SK-N-SH (cell line): Measurements from ENCODE around the gene GCN1. TPM values are rescaled to one million over a fixed set of nuclear protein-coding genes. Genes with fewer than 3 reads are reported as not detected.
A peak's percentile ranks its signal among the peaks of the same experiment; 100 is the strongest.

ENCODE experiments used
- CTCF ChIA-PET: fragments of 300-600, 350-600 bp; formaldehyde crosslinking; extraction: SDS; loops from one replicate; lab custom pipeline; 2021; lab: Yijun Ruan, JAX
- POLR2A ChIA-PET: fragments of 350-600 bp; sonication (Branson Sonifier 250); formaldehyde crosslinking; extraction: SDS; loops from one replicate; lab custom pipeline; 2020; ENCODE audit warnings: antibody characterized with exemption, inconsistent platforms; lab: Yijun Ruan, JAX
- DNase-seq: peaks from one replicate; pipeline ENCODE4 v3.0.0; 2012
- H2AFZ ChIP-seq: fragments of 200-600 bp; sonication (generic); 2 replicates; pipeline ENCODE4 v1.8.1; 2016; ENCODE audit warnings: antibody characterized with exemption, mild to moderate bottlenecking, low read depth
- H3F3A ChIP-seq: fragments of 200-600 bp; sonication (generic); replicated peaks from 2 replicates; pipeline ENCODE3; 2016; ENCODE audit warnings: antibody characterized with exemption, mild to moderate bottlenecking; ENCODE audit not compliant: insufficient read depth
- H3K27ac ChIP-seq, 2 experiments: fragments of 200-500 bp in 1 of 2; fragments of 200-600 bp in 1 of 2; sonication (Bioruptor generic) in 1 of 2; sonication (generic), shearing (Covaris generic) in 1 of 2; 2 replicates each; pipeline versions ENCODE4 v1.5.1 to v1.6.1; 2014 to 2016; ENCODE audit warnings: low read depth in 2 of 2, inconsistent platforms in 1 of 2, low read length in 1 of 2, mild to moderate bottlenecking in 1 of 2, mixed read lengths in 1 of 2
- H3K27me3 ChIP-seq: fragments of 200-600 bp; sonication (generic), shearing (Covaris generic); 2 replicates; pipeline ENCODE4 v1.6.1; 2016; ENCODE audit warnings: mixed run types; ENCODE audit not compliant: insufficient read depth
- H3K36me3 ChIP-seq, 2 experiments: fragments of 200-500 bp in 1 of 2; fragments of 200-600 bp in 1 of 2; sonication (Bioruptor generic) in 1 of 2; sonication (generic) in 1 of 2; replicated peaks in 1 of 2; 2 replicates each; pipeline versions ENCODE3 to v1.5.1; 2014 to 2016; ENCODE audit warnings: low read length in 1 of 2, mild to moderate bottlenecking in 1 of 2; ENCODE audit not compliant: insufficient read depth in 2 of 2, control insufficient read depth in 1 of 2
- H3K4me1 ChIP-seq, 2 experiments: fragments of 200-500 bp in 1 of 2; fragments of 200-600 bp in 1 of 2; sonication (Bioruptor generic) in 1 of 2; sonication (generic), shearing (Covaris generic) in 1 of 2; 2 replicates each; pipeline versions ENCODE4 v1.5.1 to v1.6.1; 2014 to 2016; ENCODE audit warnings: low read depth in 1 of 2, low read length in 1 of 2, mixed run types in 1 of 2; ENCODE audit not compliant: insufficient read depth in 2 of 2, control insufficient read depth in 1 of 2
- H3K4me2 ChIP-seq: fragments of 200-600 bp; sonication (generic), shearing (Covaris generic); 2 replicates; pipeline ENCODE4 v1.6.1; 2017; ENCODE audit warnings: mixed run types
- H3K4me3 ChIP-seq, 2 experiments: fragments of 200-500 bp in 1 of 2; fragments of 200-600 bp in 1 of 2; sonication (Bioruptor generic) in 1 of 2; sonication (generic), shearing (Covaris generic) in 1 of 2; 2 replicates each; pipeline versions ENCODE4 v1.5.1 to v1.8.1; 2014 to 2016; ENCODE audit warnings: low read depth in 2 of 2, inconsistent platforms in 1 of 2, low read length in 1 of 2, mild to moderate bottlenecking in 1 of 2, mixed read lengths in 1 of 2, moderate library complexity in 1 of 2
- H3K79me2 ChIP-seq: fragments of 200-600 bp; sonication (generic); 2 replicates; pipeline ENCODE4 v1.8.1; 2017; ENCODE audit warnings: mild to moderate bottlenecking; ENCODE audit not compliant: insufficient read depth
- H3K9ac ChIP-seq: fragments of 200-600 bp; sonication (generic); 2 replicates; pipeline ENCODE4 v1.6.1; 2017; ENCODE audit warnings: mixed run types
- H3K9me2 ChIP-seq: fragments of 200-600 bp; sonication (generic); 2 replicates; pipeline ENCODE4 v1.6.1; 2017; ENCODE audit warnings: mixed run types
- H3K9me3 ChIP-seq: fragments of 200-600 bp; sonication (generic); 2 replicates; pipeline ENCODE4 v1.6.1; 2017; ENCODE audit warnings: mixed run types, mild to moderate bottlenecking, moderate library complexity
- H4K20me1 ChIP-seq: fragments of 200-600 bp; sonication (generic); 2 replicates; pipeline ENCODE4 v1.6.1; 2017; ENCODE audit warnings: mild to moderate bottlenecking, mixed run types; ENCODE audit not compliant: insufficient read depth
- CHD2 ChIP-seq: fragments of 150-350 bp; IDR thresholded peaks from 2 replicates; pipeline ENCODE4 v1.6.1; 2018; ENCODE audit warnings: low read length; ENCODE audit not compliant: partially characterized antibody
- EZH2phosphoT487 ChIP-seq: fragments of 200-600 bp; sonication (generic); IDR thresholded peaks from 2 replicates; pipeline ENCODE4 v1.6.1; 2017; ENCODE audit warnings: low read depth, mixed run types, mild to moderate bottlenecking, antibody characterized with exemption, moderate library complexity, borderline replicate concordance
- FOSL2 ChIP-seq: IDR thresholded peaks from 2 replicates; pipeline ENCODE4 v1.4.0; 2012; ENCODE audit warnings: low read depth, mild to moderate bottlenecking, moderate library complexity, borderline replicate concordance
- FOXM1 ChIP-seq: IDR thresholded peaks from 2 replicates; pipeline ENCODE4 v1.4.0; 2012; ENCODE audit warnings: low read depth, mild to moderate bottlenecking
- GATA2 ChIP-seq: sonication (generic); formaldehyde crosslinking; IDR thresholded peaks from 2 replicates; pipeline ENCODE4 v1.5.0; 2020; ENCODE audit warnings: mild to moderate bottlenecking, missing genetic modification reagents
- JUND ChIP-seq: IDR thresholded peaks from 2 replicates; pipeline ENCODE4 v1.4.0; 2012
- MAX ChIP-seq: IDR thresholded peaks from 2 replicates; pipeline ENCODE4 v1.4.0; 2012; ENCODE audit warnings: low read depth
- MEF2A ChIP-seq: IDR thresholded peaks from 2 replicates; pipeline ENCODE4 v1.4.0; 2012; ENCODE audit warnings: low read depth, borderline replicate concordance
- MXI1 ChIP-seq: IDR thresholded peaks from 2 replicates; pipeline ENCODE4 v1.6.1; 2012; ENCODE audit warnings: mild to moderate bottlenecking, low read depth, low read length, improper control_type of control experiment
- PBX3 ChIP-seq: IDR thresholded peaks from 2 replicates; pipeline ENCODE4; 2012
- RAD21 ChIP-seq: IDR thresholded peaks from 2 replicates; pipeline ENCODE4 v1.6.1; 2012; ENCODE audit warnings: mild to moderate bottlenecking, low read length
- RCOR1 ChIP-seq: fragments of 150-350 bp; IDR thresholded peaks from 2 replicates; pipeline ENCODE4 v1.6.1; 2017; ENCODE audit warnings: antibody characterized with exemption, low read length
- RFX5 ChIP-seq: IDR thresholded peaks from 2 replicates; pipeline ENCODE4 v1.6.1; 2012; ENCODE audit warnings: mild to moderate bottlenecking, improper control_type of control experiment, low read length
- RXRA ChIP-seq: IDR thresholded peaks from 2 replicates; pipeline ENCODE4 v1.4.0; 2012; ENCODE audit warnings: low read depth, mild to moderate bottlenecking, borderline replicate concordance
- YY1 ChIP-seq: IDR thresholded peaks from 2 replicates; pipeline ENCODE4 v1.4.0; 2012; ENCODE audit warnings: low read depth, mild to moderate bottlenecking
- WGBS: methylation state at CpG from one replicate; pipeline ENCODE4 v1.1.6; 2017; ENCODE audit warnings: low lambda C conversion rate; 5-methylcytosine and 5-hydroxymethylcytosine counted together
- polyA plus RNA-seq, 3 experiments: library from polyadenylated mRNA; depleted of rRNA; stranded (reverse); fragments of >200 nt; gene quantifications; 2 replicates each; pipeline ENCODE4 v1.2.3, GENCODE V29; 2012
- TF ChIP-seq, protein P1 (sequence below): IDR thresholded peaks from 2 replicates; pipeline ENCODE4 v1.4.0; 2012; ENCODE audit warnings: low read depth, borderline replicate concordance
- TF ChIP-seq, protein P2 (sequence below): fragments of 150-350 bp; IDR thresholded peaks from 2 replicates; pipeline ENCODE4 v1.6.1; 2016; ENCODE audit warnings: mild to moderate bottlenecking, low read depth, low read length
- TF ChIP-seq, protein P3 (sequence below): IDR thresholded peaks from 2 replicates; pipeline ENCODE4 v1.6.1; 2012; ENCODE audit warnings: mild to moderate bottlenecking, low read depth, low read length, moderate library complexity

Gene GCN1
- polyA plus RNA-seq, 1 of the 3 experiments (the other 2 are of a cell fraction): 54.4 TPM

- no peak for TF ChIP-seq PBX3
- TF ChIP-seq YY1: no peak
- no peak for TF ChIP-seq GATA2
These were observed 9.7 kb upstream of the GCN1 start (continued) for GRCh38 chr12:120204171-120204570.

GRCh38 chr12:120200364-120200800, 5.9 kb upstream of the GCN1 start:
- peak overlapping the region; percentile 85 to 93 for H3K4me3 ChIP-seq
- H3K9ac ChIP-seq: peak overlapping the region; percentile 99
- no peak for DNase-seq
- peaks cover 58% of the 10 kb centered on the region for H3F3A ChIP-seq
- TF ChIP-seq MAX: no peak
- TF ChIP-seq RFX5: no peak
- no peak for TF ChIP-seq JUND
- TF ChIP-seq, protein P1, sequence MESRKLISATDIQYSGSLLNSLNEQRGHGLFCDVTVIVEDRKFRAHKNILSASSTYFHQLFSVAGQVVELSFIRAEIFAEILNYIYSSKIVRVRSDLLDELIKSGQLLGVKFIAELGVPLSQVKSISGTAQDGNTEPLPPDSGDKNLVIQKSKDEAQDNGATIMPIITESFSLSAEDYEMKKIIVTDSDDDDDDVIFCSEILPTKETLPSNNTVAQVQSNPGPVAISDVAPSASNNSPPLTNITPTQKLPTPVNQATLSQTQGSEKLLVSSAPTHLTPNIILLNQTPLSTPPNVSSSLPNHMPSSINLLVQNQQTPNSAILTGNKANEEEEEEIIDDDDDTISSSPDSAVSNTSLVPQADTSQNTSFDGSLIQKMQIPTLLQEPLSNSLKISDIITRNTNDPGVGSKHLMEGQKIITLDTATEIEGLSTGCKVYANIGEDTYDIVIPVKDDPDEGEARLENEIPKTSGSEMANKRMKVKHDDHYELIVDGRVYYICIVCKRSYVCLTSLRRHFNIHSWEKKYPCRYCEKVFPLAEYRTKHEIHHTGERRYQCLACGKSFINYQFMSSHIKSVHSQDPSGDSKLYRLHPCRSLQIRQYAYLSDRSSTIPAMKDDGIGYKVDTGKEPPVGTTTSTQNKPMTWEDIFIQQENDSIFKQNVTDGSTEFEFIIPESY: no peak
- TF ChIP-seq, protein P2, sequence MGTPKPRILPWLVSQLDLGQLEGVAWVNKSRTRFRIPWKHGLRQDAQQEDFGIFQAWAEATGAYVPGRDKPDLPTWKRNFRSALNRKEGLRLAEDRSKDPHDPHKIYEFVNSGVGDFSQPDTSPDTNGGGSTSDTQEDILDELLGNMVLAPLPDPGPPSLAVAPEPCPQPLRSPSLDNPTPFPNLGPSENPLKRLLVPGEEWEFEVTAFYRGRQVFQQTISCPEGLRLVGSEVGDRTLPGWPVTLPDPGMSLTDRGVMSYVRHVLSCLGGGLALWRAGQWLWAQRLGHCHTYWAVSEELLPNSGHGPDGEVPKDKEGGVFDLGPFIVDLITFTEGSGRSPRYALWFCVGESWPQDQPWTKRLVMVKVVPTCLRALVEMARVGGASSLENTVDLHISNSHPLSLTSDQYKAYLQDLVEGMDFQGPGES: no peak
- TF ChIP-seq YY1: no peak
- TF ChIP-seq EZH2phosphoT487: no peak
- TF ChIP-seq MXI1: no peak
- no peak for TF ChIP-seq MEF2A
- no peak for TF ChIP-seq RXRA
- TF ChIP-seq CHD2: no peak
- no peak for TF ChIP-seq FOSL2
- no peak for TF ChIP-seq RAD21
- TF ChIP-seq FOXM1: no peak
- no peak for TF ChIP-seq RCOR1
- TF ChIP-seq, protein P3, sequence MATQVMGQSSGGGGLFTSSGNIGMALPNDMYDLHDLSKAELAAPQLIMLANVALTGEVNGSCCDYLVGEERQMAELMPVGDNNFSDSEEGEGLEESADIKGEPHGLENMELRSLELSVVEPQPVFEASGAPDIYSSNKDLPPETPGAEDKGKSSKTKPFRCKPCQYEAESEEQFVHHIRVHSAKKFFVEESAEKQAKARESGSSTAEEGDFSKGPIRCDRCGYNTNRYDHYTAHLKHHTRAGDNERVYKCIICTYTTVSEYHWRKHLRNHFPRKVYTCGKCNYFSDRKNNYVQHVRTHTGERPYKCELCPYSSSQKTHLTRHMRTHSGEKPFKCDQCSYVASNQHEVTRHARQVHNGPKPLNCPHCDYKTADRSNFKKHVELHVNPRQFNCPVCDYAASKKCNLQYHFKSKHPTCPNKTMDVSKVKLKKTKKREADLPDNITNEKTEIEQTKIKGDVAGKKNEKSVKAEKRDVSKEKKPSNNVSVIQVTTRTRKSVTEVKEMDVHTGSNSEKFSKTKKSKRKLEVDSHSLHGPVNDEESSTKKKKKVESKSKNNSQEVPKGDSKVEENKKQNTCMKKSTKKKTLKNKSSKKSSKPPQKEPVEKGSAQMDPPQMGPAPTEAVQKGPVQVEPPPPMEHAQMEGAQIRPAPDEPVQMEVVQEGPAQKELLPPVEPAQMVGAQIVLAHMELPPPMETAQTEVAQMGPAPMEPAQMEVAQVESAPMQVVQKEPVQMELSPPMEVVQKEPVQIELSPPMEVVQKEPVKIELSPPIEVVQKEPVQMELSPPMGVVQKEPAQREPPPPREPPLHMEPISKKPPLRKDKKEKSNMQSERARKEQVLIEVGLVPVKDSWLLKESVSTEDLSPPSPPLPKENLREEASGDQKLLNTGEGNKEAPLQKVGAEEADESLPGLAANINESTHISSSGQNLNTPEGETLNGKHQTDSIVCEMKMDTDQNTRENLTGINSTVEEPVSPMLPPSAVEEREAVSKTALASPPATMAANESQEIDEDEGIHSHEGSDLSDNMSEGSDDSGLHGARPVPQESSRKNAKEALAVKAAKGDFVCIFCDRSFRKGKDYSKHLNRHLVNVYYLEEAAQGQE: no peak
- no peak for TF ChIP-seq GATA2
- TF ChIP-seq, all 33 proteins: peak for 0
- POLR2A ChIA-PET: interaction anchor here (0.6 to 3.1 kb wide), 15 partner anchors 9 to 269 kb away, joined by 3 to 75 read pairs (median 9); partner anchors contain the start of genes COX6A1, PXN, RAB35 and RNU4-1
- peaks cover 39% of the 10 kb centered on the region for H4K20me1 ChIP-seq
- H3K9me2 ChIP-seq: no peaks in the 10 kb centered on the region
- H3K27ac ChIP-seq: peak overlapping the region; percentile 54 to 73
- no peak overlapping the region for H2AFZ ChIP-seq
- H3K79me2 ChIP-seq: peaks cover 65% of the 10 kb centered on the region
- no peaks in the 10 kb centered on the region for H3K9me3 ChIP-seq
- peaks cover 38 to 50% of the 10 kb centered on the region in 2 experiments for H3K36me3 ChIP-seq
- no peaks in the 10 kb centered on the region for H3K27me3 ChIP-seq
- 2% methylated on average over 15 of the region's 16 CpGs for WGBS
- peaks cover 17 to 27% of the 10 kb centered on the region in 2 experiments for H3K4me1 ChIP-seq
- CTCF ChIA-PET: interaction anchor here (1.0 to 14.6 kb wide), 8 partner anchors 10 to 107 kb away, joined by 3 to 116 read pairs (median 5); partner anchors contain the start of genes PXN and SIRT4
- H3K4me2 ChIP-seq: peak overlapping the region; percentile 100
